Type B pancreatic cell (in vitro differentiated cells): ENCODE data around the gene THRB. TPM values are rescaled to one million over a fixed set of nuclear protein-coding genes. Genes with fewer than 3 reads are reported as not detected.
A peak's percentile ranks its signal among the peaks of the same experiment; 100 is the strongest.

Source experiments
- DNase-seq: peaks from one replicate; pipeline ENCODE4 v3.0.0; 2021; ENCODE audit warnings: mixed read lengths; ENCODE audit not compliant: unreplicated experiment; ENCODE audit errors: extremely low spot score
- H3K27ac Mint-ChIP-seq: 2 replicates; pipeline ENCODE4 v1.8.0; 2021; ENCODE audit warnings: mild to moderate bottlenecking, mixed read lengths
- H3K27me3 Mint-ChIP-seq: 2 replicates; pipeline ENCODE4 v1.8.0; 2021; ENCODE audit warnings: mixed read lengths
- H3K36me3 Mint-ChIP-seq: 2 replicates; pipeline ENCODE4 v1.8.0; 2021; ENCODE audit warnings: mixed read lengths
- H3K4me1 Mint-ChIP-seq: one replicate; pipeline ENCODE4 v1.8.0; 2021; ENCODE audit warnings: mixed read lengths; ENCODE audit not compliant: unreplicated experiment
- H3K4me3 Mint-ChIP-seq: 2 replicates; pipeline ENCODE4 v1.8.0; 2021; ENCODE audit warnings: mild to moderate bottlenecking, mixed read lengths
- H3K9me3 Mint-ChIP-seq: 2 replicates; pipeline ENCODE4 v1.8.0; 2021; ENCODE audit warnings: mixed read lengths
- CTCF ChIP-seq: fragments of 200-600 bp; sonication (generic); conservative IDR thresholded peaks from 2 replicates; pipeline ENCODE4 v1.5.0; 2021; ENCODE audit warnings: antibody characterized with exemption, mild to moderate bottlenecking
- total RNA-seq: library from RNA; stranded (reverse); gene quantifications from 2 replicates; pipeline ENCODE4 v1.2.1, GENCODE V29; 2021; ENCODE audit warnings: low replicate concordance

THRB gene
- total RNA-seq, 1 donor from 2014 or later: 15.6 TPM

GRCh38 chr3:24390169-24391130 lies 104.2 kb downstream of the THRB start:
- Mint-ChIP-seq H3K9me3 (no peaks in the 10 kb centered on the region), H3K27ac (peak overlapping the region; percentile 84), H3K27me3 (no peaks in the 10 kb centered on the region), H3K36me3 (no peaks in the 10 kb centered on the region), H3K4me1 (no peaks in the 10 kb centered on the region), H3K4me3 (no peak overlapping the region)
- no peak for TF ChIP-seq CTCF
- DNase-seq: no peak

GRCh38 chr3:24389108-24390090 lies 105.3 kb downstream of the THRB start:
- TF ChIP-seq CTCF: no peak
- Mint-ChIP-seq H3K36me3 (no peaks in the 10 kb centered on the region), H3K4me1 (no peaks in the 10 kb centered on the region), H3K9me3 (no peaks in the 10 kb centered on the region), H3K27ac (peak overlapping the region; percentile 84), H3K27me3 (no peaks in the 10 kb centered on the region), H3K4me3 (peak overlapping the region; percentile 44)
- DNase-seq: no peak

GRCh38 chr3:24388611-24389010 lies 106.0 kb downstream of the THRB start:
- Mint-ChIP-seq H3K27ac (peak overlapping the region; percentile 26), H3K36me3 (no peaks in the 10 kb centered on the region), H3K27me3 (no peaks in the 10 kb centered on the region), H3K4me3 (peak overlapping the region; percentile 21), H3K9me3 (no peaks in the 10 kb centered on the region), H3K4me1 (no peaks in the 10 kb centered on the region)
- no peak for DNase-seq
- no peak for TF ChIP-seq CTCF

- Mint-ChIP-seq H3K27ac (no peak overlapping the region), H3K4me1 (no peaks in the 10 kb centered on the region), H3K27me3 (no peaks in the 10 kb centered on the region), H3K4me3 (no peak overlapping the region), H3K36me3 (no peaks in the 10 kb centered on the region), H3K9me3 (no peaks in the 10 kb centered on the region)
- no peak for DNase-seq
- no peak for TF ChIP-seq CTCF
These were observed 106.5 kb downstream of the THRB start for GRCh38 chr3:24388159-24388558.

GRCh38 chr3:24387493-24387892 lies 107.2 kb downstream of the THRB start:
- Mint-ChIP-seq H3K4me1 (no peaks in the 10 kb centered on the region), H3K9me3 (no peaks in the 10 kb centered on the region), H3K27me3 (no peaks in the 10 kb centered on the region), H3K4me3 (no peak overlapping the region), H3K36me3 (no peaks in the 10 kb centered on the region), H3K27ac (no peak overlapping the region)
- no peak for DNase-seq
- TF ChIP-seq CTCF: no peak
